HepG2 (cell line): Measurements from ENCODE around the gene BRI3BP. TPM values are rescaled to one million over a fixed set of nuclear protein-coding genes. Genes with fewer than 3 reads are reported as not detected.

Experiments
- CENPX ChIP-seq: sonication (generic); formaldehyde crosslinking; IDR thresholded peaks from 2 replicates; pipeline ENCODE4 v1.9.0; 2021; ENCODE audit warnings: mild to moderate bottlenecking, missing genetic modification reagents, moderate library complexity
- ESRRA ChIP-seq: sonication (generic); formaldehyde crosslinking; IDR thresholded peaks from 2 replicates; pipeline ENCODE4 v1.5.1; 2020; ENCODE audit warnings: mild to moderate bottlenecking, low read depth, missing genetic modification reagents
- FOXO1 ChIP-seq: sonication (generic); formaldehyde crosslinking; IDR thresholded peaks from 2 replicates; pipeline ENCODE4 v1.4.0; 2020; ENCODE audit warnings: missing genetic modification reagents
- ISX ChIP-seq: sonication (generic); formaldehyde crosslinking; conservative IDR thresholded peaks from 2 replicates; pipeline ENCODE4 v1.5.0; 2020; ENCODE audit warnings: missing genetic modification reagents
- NAIF1 ChIP-seq: sonication (generic); formaldehyde crosslinking; IDR thresholded peaks from 2 replicates; pipeline ENCODE4 v1.5.0; 2020; ENCODE audit warnings: mild to moderate bottlenecking, missing genetic modification reagents, borderline replicate concordance
- NBN ChIP-seq: fragments of 450-650 bp; conservative IDR thresholded peaks from 2 replicates; pipeline ENCODE4 v1.6.1; 2017
- NFKBIZ ChIP-seq: IDR thresholded peaks from 2 replicates; pipeline ENCODE4 v1.6.1; 2018; ENCODE audit warnings: missing genetic modification reagents, missing compliant biosample characterization
- NR2F2 ChIP-seq: IDR thresholded peaks from 2 replicates; pipeline ENCODE4 v1.6.1; 2012; ENCODE audit warnings: low read depth, inconsistent platforms, borderline replicate concordance
- RAD51 ChIP-seq: fragments of 450-650 bp; IDR thresholded peaks from 2 replicates; pipeline ENCODE4 v1.6.1; 2016; ENCODE audit warnings: borderline replicate concordance
- TMF1 ChIP-seq: sonication (generic); formaldehyde crosslinking; IDR thresholded peaks from 2 replicates; pipeline ENCODE4 v1.8.1; 2022; ENCODE audit warnings: low read depth, missing genetic modification reagents
- ZFP41 ChIP-seq: sonication (generic); formaldehyde crosslinking; IDR thresholded peaks from 2 replicates; pipeline ENCODE4 v1.4.0; 2020; ENCODE audit warnings: mild to moderate bottlenecking, missing genetic modification reagents, borderline replicate concordance
- ZFYVE20 ChIP-seq: sonication (generic); formaldehyde crosslinking; IDR thresholded peaks from 2 replicates; pipeline ENCODE4 v1.8.0; 2023; ENCODE audit warnings: low read depth, mild to moderate bottlenecking, moderate library complexity, missing genetic modification reagents, borderline replicate concordance
- ZMYM3 ChIP-seq: sonication (generic); formaldehyde crosslinking; IDR thresholded peaks from 2 replicates; pipeline ENCODE4 v1.5.1; 2020; ENCODE audit warnings: mild to moderate bottlenecking, missing genetic modification reagents
- ZNF101 ChIP-seq: sonication (generic); formaldehyde crosslinking; IDR thresholded peaks from 2 replicates; pipeline ENCODE4 v1.4.0; 2020; ENCODE audit warnings: mild to moderate bottlenecking, low read depth, missing genetic modification reagents, borderline replicate concordance
- ZNF275 ChIP-seq: sonication (generic); formaldehyde crosslinking; IDR thresholded peaks from 2 replicates; pipeline ENCODE4 v1.8.0; 2022; ENCODE audit warnings: missing genetic modification reagents, mild to moderate bottlenecking, inconsistent platforms, borderline replicate concordance
- ZNF746 ChIP-seq: sonication (generic); formaldehyde crosslinking; IDR thresholded peaks from 2 replicates; pipeline ENCODE4 v1.8.0; 2022; ENCODE audit warnings: mild to moderate bottlenecking, missing genetic modification reagents
- ZNF770 ChIP-seq: sonication (generic); formaldehyde crosslinking; IDR thresholded peaks from 2 replicates; pipeline ENCODE4 v1.5.0; 2020; ENCODE audit warnings: mild to moderate bottlenecking, missing genetic modification reagents
- ZSCAN21 ChIP-seq: sonication (generic); formaldehyde crosslinking; IDR thresholded peaks from 2 replicates; pipeline ENCODE4 v1.8.0; 2022; ENCODE audit warnings: mild to moderate bottlenecking, missing genetic modification reagents, moderate library complexity, borderline replicate concordance
- polyA plus RNA-seq, 8 experiments: library from polyadenylated mRNA; depleted of rRNA in 3 of 8; stranded (reverse) in 7 of 8; unstranded in 1 of 8; fragments of >200 nt; fragmentation: Illumina TruSeq in 4 of 8; extraction: Trizol in 4 of 8; gene quantifications; 2 replicates each; pipeline versions ENCODE4 v1.2.1 to v1.2.3, GENCODE V29; 2011 to 2016; ENCODE audit warnings: low read depth in 4 of 8, missing spikeins in 1 of 8, mixed read lengths in 1 of 8; ENCODE audit not compliant: insufficient read depth in 1 of 8
- total RNA-seq, 5 experiments: library from RNA; depleted of rRNA; stranded (reverse); fragments of >200 nt; fragmentation: Illumina TruSeq; extraction: Trizol; gene quantifications; 2 replicates each; pipeline ENCODE4 v1.2.3, GENCODE V29; 2016; ENCODE audit warnings: low read depth in 1 of 5
- TF ChIP-seq, protein P1 (sequence below): sonication (generic); formaldehyde crosslinking; IDR thresholded peaks from 2 replicates; pipeline ENCODE4 v1.4.0; 2020; ENCODE audit warnings: missing genetic modification reagents
- TF ChIP-seq, protein P2 (sequence below): sonication (generic); formaldehyde crosslinking; IDR thresholded peaks from 2 replicates; pipeline ENCODE4 v1.5.1; 2020; ENCODE audit warnings: missing genetic modification reagents, mild to moderate bottlenecking, borderline replicate concordance

The BRI3BP gene
- total and polyA plus RNA-seq, 2 of the 13 experiments (the other 11 are each of a cell fraction or from before 2014, with no cell fraction given) = 7.5 to 21.1 TPM

DNA sequence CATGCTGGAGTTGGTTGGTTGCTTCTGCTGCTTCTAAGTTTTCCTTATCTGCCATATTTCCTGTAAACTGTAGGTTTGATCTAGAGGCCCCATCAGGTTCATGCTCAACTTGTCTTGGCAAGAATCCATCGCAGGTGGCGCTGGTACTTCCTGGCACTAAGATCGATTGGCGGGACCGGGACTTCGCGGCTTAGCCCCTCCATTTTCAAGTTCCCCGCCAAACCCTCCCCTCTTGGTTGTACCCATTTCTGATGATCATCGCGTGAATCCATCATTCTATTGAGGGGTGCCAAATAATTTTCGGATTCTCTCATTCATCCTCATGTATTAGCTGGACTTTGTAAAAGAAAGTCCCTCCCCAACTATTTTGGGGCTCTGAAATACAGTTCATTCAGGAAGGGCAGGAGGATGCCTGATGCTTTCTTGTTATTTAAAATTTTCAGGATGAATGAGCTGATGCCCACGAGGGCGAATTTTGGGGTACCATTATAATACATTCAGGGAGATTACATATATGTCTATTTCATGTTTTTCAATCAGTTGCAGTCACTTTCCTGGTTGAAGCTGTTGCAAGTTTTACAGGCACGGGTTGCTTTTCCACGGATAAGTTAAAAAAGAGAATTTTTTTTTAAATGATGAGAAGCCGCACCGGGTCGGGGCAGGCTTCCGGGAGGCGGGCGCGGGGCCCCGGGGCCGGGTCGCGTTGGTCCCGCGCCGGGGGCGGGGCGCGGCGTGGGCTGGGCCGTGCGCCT lies 395 bp upstream of the BRI3BP start (continued):
- TF ChIP-seq ZMYM3 = peak; percentile 58; the same call in 1 of the 2 replicates
- TF ChIP-seq ZFYVE20 (CRISPR knock-in tag) = no peak
- no peak for TF ChIP-seq RAD51
- no peak for TF ChIP-seq NBN
- no peak for TF ChIP-seq ZNF275 (CRISPR knock-in tag)
- no peak for TF ChIP-seq ISX (CRISPR knock-in tag)
- TF ChIP-seq ZSCAN21 (CRISPR knock-in tag) = no peak
- TF ChIP-seq ESRRA (CRISPR knock-in tag) = no peak
- TF ChIP-seq NAIF1 (CRISPR knock-in tag) = no peak
- no peak for TF ChIP-seq ZNF770 (CRISPR knock-in tag)
- TF ChIP-seq FOXO1 = no peak
- no peak for TF ChIP-seq TMF1 (CRISPR knock-in tag)
- no peak for TF ChIP-seq NFKBIZ
- no peak for TF ChIP-seq ZNF746
- no peak for TF ChIP-seq ZNF101 (CRISPR knock-in tag)
- no peak for TF ChIP-seq CENPX (CRISPR knock-in tag)
- no peak for TF ChIP-seq ZFP41 (CRISPR knock-in tag)
- TF ChIP-seq NR2F2 = 0 out of 2 replicates have a peak, but pooled peaks have one; percentile 12
- TF ChIP-seq, protein P1, sequence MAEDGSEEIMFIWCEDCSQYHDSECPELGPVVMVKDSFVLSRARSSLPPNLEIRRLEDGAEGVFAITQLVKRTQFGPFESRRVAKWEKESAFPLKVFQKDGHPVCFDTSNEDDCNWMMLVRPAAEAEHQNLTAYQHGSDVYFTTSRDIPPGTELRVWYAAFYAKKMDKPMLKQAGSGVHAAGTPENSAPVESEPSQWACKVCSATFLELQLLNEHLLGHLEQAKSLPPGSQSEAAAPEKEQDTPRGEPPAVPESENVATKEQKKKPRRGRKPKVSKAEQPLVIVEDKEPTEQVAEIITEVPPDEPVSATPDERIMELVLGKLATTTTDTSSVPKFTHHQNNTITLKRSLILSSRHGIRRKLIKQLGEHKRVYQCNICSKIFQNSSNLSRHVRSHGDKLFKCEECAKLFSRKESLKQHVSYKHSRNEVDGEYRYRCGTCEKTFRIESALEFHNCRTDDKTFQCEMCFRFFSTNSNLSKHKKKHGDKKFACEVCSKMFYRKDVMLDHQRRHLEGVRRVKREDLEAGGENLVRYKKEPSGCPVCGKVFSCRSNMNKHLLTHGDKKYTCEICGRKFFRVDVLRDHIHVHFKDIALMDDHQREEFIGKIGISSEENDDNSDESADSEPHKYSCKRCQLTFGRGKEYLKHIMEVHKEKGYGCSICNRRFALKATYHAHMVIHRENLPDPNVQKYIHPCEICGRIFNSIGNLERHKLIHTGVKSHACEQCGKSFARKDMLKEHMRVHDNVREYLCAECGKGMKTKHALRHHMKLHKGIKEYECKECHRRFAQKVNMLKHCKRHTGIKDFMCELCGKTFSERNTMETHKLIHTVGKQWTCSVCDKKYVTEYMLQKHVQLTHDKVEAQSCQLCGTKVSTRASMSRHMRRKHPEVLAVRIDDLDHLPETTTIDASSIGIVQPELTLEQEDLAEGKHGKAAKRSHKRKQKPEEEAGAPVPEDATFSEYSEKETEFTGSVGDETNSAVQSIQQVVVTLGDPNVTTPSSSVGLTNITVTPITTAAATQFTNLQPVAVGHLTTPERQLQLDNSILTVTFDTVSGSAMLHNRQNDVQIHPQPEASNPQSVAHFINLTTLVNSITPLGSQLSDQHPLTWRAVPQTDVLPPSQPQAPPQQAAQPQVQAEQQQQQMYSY (CRISPR knock-in tag) = no peak
- TF ChIP-seq, protein P2, sequence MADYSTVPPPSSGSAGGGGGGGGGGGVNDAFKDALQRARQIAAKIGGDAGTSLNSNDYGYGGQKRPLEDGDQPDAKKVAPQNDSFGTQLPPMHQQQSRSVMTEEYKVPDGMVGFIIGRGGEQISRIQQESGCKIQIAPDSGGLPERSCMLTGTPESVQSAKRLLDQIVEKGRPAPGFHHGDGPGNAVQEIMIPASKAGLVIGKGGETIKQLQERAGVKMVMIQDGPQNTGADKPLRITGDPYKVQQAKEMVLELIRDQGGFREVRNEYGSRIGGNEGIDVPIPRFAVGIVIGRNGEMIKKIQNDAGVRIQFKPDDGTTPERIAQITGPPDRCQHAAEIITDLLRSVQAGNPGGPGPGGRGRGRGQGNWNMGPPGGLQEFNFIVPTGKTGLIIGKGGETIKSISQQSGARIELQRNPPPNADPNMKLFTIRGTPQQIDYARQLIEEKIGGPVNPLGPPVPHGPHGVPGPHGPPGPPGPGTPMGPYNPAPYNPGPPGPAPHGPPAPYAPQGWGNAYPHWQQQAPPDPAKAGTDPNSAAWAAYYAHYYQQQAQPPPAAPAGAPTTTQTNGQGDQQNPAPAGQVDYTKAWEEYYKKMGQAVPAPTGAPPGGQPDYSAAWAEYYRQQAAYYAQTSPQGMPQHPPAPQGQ = no peak
